RWPE2 (cell line): ENCODE measurements around the gene SH3D19.

Source experiments
- ATAC-seq: fragments of 200-7000 bp; cut with Tn5 transposase; 3 replicates; pipeline ENCODE4 v1.9.1; 2021; ENCODE audit warnings: low read depth
- DNase-seq: peaks from one replicate; pipeline ENCODE4 v3.0.0-alpha.2; 2020; ENCODE audit warnings: low spot score
- H3K27ac ChIP-seq: fragments of 450-650 bp; 2 replicates; pipeline ENCODE4 v1.5.1; 2017; ENCODE audit warnings: mild to moderate bottlenecking; ENCODE audit not compliant: poor library complexity, severe bottlenecking
- H3K27me3 ChIP-seq: fragments of 250-450 bp; sonication (Bioruptor Pico); 2 replicates; pipeline ENCODE4 v1.5.1; 2021; ENCODE audit warnings: mild to moderate bottlenecking, moderate library complexity; ENCODE audit not compliant: insufficient read depth, poor library complexity, severe bottlenecking
- H3K36me3 ChIP-seq: fragments of 250-450 bp; sonication (Bioruptor Pico); 2 replicates; pipeline ENCODE4 v1.5.1; 2020; ENCODE audit warnings: low read depth, mild to moderate bottlenecking, moderate library complexity
- H3K4me1 ChIP-seq: fragments of 250-450 bp; sonication (Bioruptor Pico); 2 replicates; pipeline ENCODE4 v1.5.1; 2021; ENCODE audit warnings: mild to moderate bottlenecking, moderate library complexity; ENCODE audit not compliant: insufficient read depth, poor library complexity, severe bottlenecking
- H3K4me3 ChIP-seq: fragments of 250-450 bp; sonication (Bioruptor Pico); 2 replicates; pipeline ENCODE4 v1.5.1; 2021; ENCODE audit warnings: mild to moderate bottlenecking, moderate library complexity; ENCODE audit not compliant: severe bottlenecking
- H3K9me3 ChIP-seq: fragments of 250-450 bp; sonication (Bioruptor Pico); 2 replicates; pipeline ENCODE4 v1.5.1; 2021; ENCODE audit warnings: mild to moderate bottlenecking, moderate library complexity; ENCODE audit not compliant: severe bottlenecking
- CTCF ChIP-seq: fragments of 450-650 bp; IDR thresholded peaks from one replicate; pipeline ENCODE4 v1.5.1; 2017; ENCODE audit warnings: mild to moderate bottlenecking, moderate library complexity; ENCODE audit not compliant: poor library complexity, severe bottlenecking

SH3D19 gene

GRCh38 chr4:151310124-151310728 lies 15.2 kb downstream of the SH3D19 start:
- Histone ChIP-seq H3K36me3 (peaks cover 19% of the 10 kb centered on the region), H3K27ac (no peak overlapping the region), H3K9me3 (no peaks in the 10 kb centered on the region), H3K27me3 (no peaks in the 10 kb centered on the region), H3K4me1 (peaks cover 23% of the 10 kb centered on the region), H3K4me3 (no peak overlapping the region)
- no peak for TF ChIP-seq CTCF
- no peak for DNase-seq
- no peak for ATAC-seq

- ATAC-seq = peak; percentile 66
- H3K27ac ChIP-seq = no peak overlapping the region
Observed at GRCh38 chr4:151304755-151305154, 20.6 kb downstream of the SH3D19 start.

GRCh38 chr4:151304226-151304625 lies 21.2 kb downstream of the SH3D19 start:
- Histone ChIP-seq H3K4me1 (no peaks in the 10 kb centered on the region), H3K36me3 (peaks cover 6% of the 10 kb centered on the region), H3K4me3 (no peak overlapping the region), H3K27ac (no peak overlapping the region), H3K27me3 (no peaks in the 10 kb centered on the region), H3K9me3 (no peaks in the 10 kb centered on the region)
- TF ChIP-seq CTCF = no peak
- DNase-seq = no peak
- no peak for ATAC-seq

More at GRCh38 chr4:151304755-151305154, 20.6 kb downstream of the SH3D19 start:
- H3K4me3 ChIP-seq = no peak overlapping the region
- H3K4me1 ChIP-seq = no peaks in the 10 kb centered on the region
- peak; percentile 10 for TF ChIP-seq CTCF
- DNase-seq = no peak
- H3K36me3 ChIP-seq = peaks cover 9% of the 10 kb centered on the region
- H3K27me3 ChIP-seq = no peaks in the 10 kb centered on the region
- H3K9me3 ChIP-seq = no peaks in the 10 kb centered on the region

GRCh38 chr4:151302432-151302831 lies 23.0 kb downstream of the SH3D19 start:
- H3K9me3 ChIP-seq = no peaks in the 10 kb centered on the region
- H3K27ac ChIP-seq = no peak overlapping the region
- TF ChIP-seq CTCF = no peak
- DNase-seq (no peak), ATAC-seq (no peak)
- H3K36me3 ChIP-seq = no peaks in the 10 kb centered on the region
- H3K4me3 ChIP-seq = no peak overlapping the region
- H3K27me3 ChIP-seq = no peaks in the 10 kb centered on the region
- no peaks in the 10 kb centered on the region for H3K4me1 ChIP-seq

- H3K27ac ChIP-seq = no peak overlapping the region
- ATAC-seq = no peak
- H3K4me3 ChIP-seq = no peak overlapping the region
Observed at GRCh38 chr4:151297170-151297569, 28.2 kb downstream of the SH3D19 start.

More at GRCh38 chr4:151297170-151297569, 28.2 kb downstream of the SH3D19 start:
- DNase-seq = no peak
- TF ChIP-seq CTCF = no peak
- no peaks in the 10 kb centered on the region for H3K36me3 ChIP-seq
- H3K27me3 ChIP-seq = no peaks in the 10 kb centered on the region
- H3K4me1 ChIP-seq = peaks cover 3% of the 10 kb centered on the region
- no peaks in the 10 kb centered on the region for H3K9me3 ChIP-seq
